K562 (cell line): ENCODE data around the gene HYAL3. TPM values are rescaled to one million over a fixed set of nuclear protein-coding genes. Genes with fewer than 3 reads are reported as not detected.

ENCODE experiments used
- ASH1L ChIP-seq: fragments of 450-650 bp; IDR thresholded peaks from 2 replicates; pipeline ENCODE4 v1.6.1; 2018; ENCODE audit warnings: borderline replicate concordance, mild to moderate bottlenecking, low read depth; ENCODE audit not compliant: partially characterized antibody
- BRCA1 ChIP-seq, 2 experiments: fragments of 450-650 bp in 1 of 2; sonication (generic) in 1 of 2; formaldehyde crosslinking in 1 of 2; IDR thresholded peaks; 2 replicates each; pipeline versions ENCODE4 v1.5.0 to v1.6.1; 2017 to 2020; ENCODE audit warnings: mild to moderate bottlenecking in 1 of 2, missing genetic modification reagents in 1 of 2
- CREB1 ChIP-seq, 2 experiments: sonication (generic) in 1 of 2; formaldehyde crosslinking in 1 of 2; IDR thresholded peaks; 2 replicates each; pipeline versions ENCODE4 v1.6.1 to v1.8.0; 2012 to 2022; ENCODE audit warnings: inconsistent platforms in 1 of 2, mild to moderate bottlenecking in 1 of 2, missing genetic modification reagents in 1 of 2, moderate library complexity in 1 of 2
- ERF ChIP-seq: fragments of 450-650 bp; formaldehyde crosslinking; IDR thresholded peaks from 2 replicates; pipeline ENCODE4 v1.4.0; 2020; ENCODE audit warnings: mild to moderate bottlenecking, mixed read lengths
- ETV5 ChIP-seq: sonication (generic); formaldehyde crosslinking; IDR thresholded peaks from 2 replicates; pipeline ENCODE4 v1.4.0; 2020; ENCODE audit warnings: low read depth, mild to moderate bottlenecking, missing genetic modification reagents
- GATA2 ChIP-seq: sonication (generic); formaldehyde crosslinking; IDR thresholded peaks from 2 replicates; pipeline ENCODE4 v1.4.0; 2020; ENCODE audit warnings: mild to moderate bottlenecking, missing genetic modification reagents
- HLTF ChIP-seq: fragments of 450-650 bp; IDR thresholded peaks from 2 replicates; pipeline ENCODE4 v1.6.1; 2016
- PHB ChIP-seq: fragments of 250-450 bp; sonication (Bioruptor Pico); IDR thresholded peaks from 2 replicates; pipeline ENCODE4 v1.5.0; 2021
- PTRF ChIP-seq: fragments of 450-650 bp; IDR thresholded peaks from 2 replicates; pipeline ENCODE4 v1.6.1; 2016; ENCODE audit warnings: mild to moderate bottlenecking, missing genetic modification characterization, missing compliant biosample characterization
- SETDB1 ChIP-seq: IDR thresholded peaks from one replicate; pipeline ENCODE4 v1.6.1; 2012; ENCODE audit warnings: low read length, control low read depth, inconsistent platforms
- SRSF1 ChIP-seq: fragments of 200-400 bp; formaldehyde crosslinking; IDR thresholded peaks from 2 replicates; pipeline ENCODE4 v1.6.1; 2017; ENCODE audit warnings: mild to moderate bottlenecking, low read depth, low read length, moderate library complexity
- TGIF2 ChIP-seq: sonication (generic); formaldehyde crosslinking; IDR thresholded peaks from 2 replicates; pipeline ENCODE4 v1.8.1; 2022; ENCODE audit warnings: mild to moderate bottlenecking, missing genetic modification reagents, moderate library complexity
- ZNF316 ChIP-seq: fragments of 450-650 bp; IDR thresholded peaks from 2 replicates; pipeline ENCODE4 v1.6.1; 2016
- polyA plus RNA-seq, 8 experiments: library from polyadenylated mRNA; depleted of rRNA in 4 of 8; stranded (reverse) in 5 of 8; unstranded in 3 of 8; fragments of >200 nt; fragmentation: Nextera tagmentation in 2 of 8; fragmentation: Illumina TruSeq in 1 of 8; extraction: Ambion mirVana in 2 of 8; extraction: Trizol in 1 of 8; gene quantifications; 2 replicates each; pipeline versions ENCODE4 v1.2.1 to v1.2.3, GENCODE V29; 2011 to 2014; ENCODE audit warnings: inconsistent platforms in 1 of 8, missing spikeins in 1 of 8
- total RNA-seq, 7 experiments: library from RNA; depleted of rRNA in 6 of 7; stranded (reverse); fragments of >200 nt in 6 of 7; fragmentation: Illumina TruSeq in 2 of 7; extraction: Trizol in 2 of 7; gene quantifications; 2 replicates each; pipeline versions ENCODE4 v1.2.1 to v1.2.3, GENCODE V29; 2011 to 2021; ENCODE audit warnings: low replicate concordance in 1 of 7
- TF ChIP-seq, protein P1 (sequence below): sonication (generic); formaldehyde crosslinking; IDR thresholded peaks from 2 replicates; pipeline ENCODE4 v1.8.0; 2023; ENCODE audit warnings: missing genetic modification reagents, mild to moderate bottlenecking, borderline replicate concordance
- TF ChIP-seq, protein P2 (sequence below): fragments of 250-450 bp; sonication (Bioruptor Pico); IDR thresholded peaks from 2 replicates; pipeline ENCODE4 v1.5.0; 2020; ENCODE audit warnings: mild to moderate bottlenecking, borderline replicate concordance
- TF ChIP-seq, protein P3 (sequence below), 2 experiments: fragments of 250-450 bp in 1 of 2; fragments of 450-650 bp in 1 of 2; sonication (Bioruptor Pico) in 1 of 2; IDR thresholded peaks; 2 replicates each; pipeline versions ENCODE4 v1.6.1 to v1.8.0; 2016 to 2021; ENCODE audit warnings: mild to moderate bottlenecking in 2 of 2, moderate library complexity in 2 of 2, missing compliant biosample characterization in 1 of 2, missing genetic modification characterization in 1 of 2
- TF ChIP-seq, protein P4 (sequence below): sonication (generic); formaldehyde crosslinking; IDR thresholded peaks from 2 replicates; pipeline ENCODE4 v1.8.0; 2022; ENCODE audit warnings: mild to moderate bottlenecking, missing genetic modification reagents

HYAL3 gene
- total and polyA plus RNA-seq, 9 of the 15 experiments (the other 6 are each of a cell fraction or from before 2014, with no cell fraction given), result 0.38 to 9.1 (median 6.8) TPM

DNA sequence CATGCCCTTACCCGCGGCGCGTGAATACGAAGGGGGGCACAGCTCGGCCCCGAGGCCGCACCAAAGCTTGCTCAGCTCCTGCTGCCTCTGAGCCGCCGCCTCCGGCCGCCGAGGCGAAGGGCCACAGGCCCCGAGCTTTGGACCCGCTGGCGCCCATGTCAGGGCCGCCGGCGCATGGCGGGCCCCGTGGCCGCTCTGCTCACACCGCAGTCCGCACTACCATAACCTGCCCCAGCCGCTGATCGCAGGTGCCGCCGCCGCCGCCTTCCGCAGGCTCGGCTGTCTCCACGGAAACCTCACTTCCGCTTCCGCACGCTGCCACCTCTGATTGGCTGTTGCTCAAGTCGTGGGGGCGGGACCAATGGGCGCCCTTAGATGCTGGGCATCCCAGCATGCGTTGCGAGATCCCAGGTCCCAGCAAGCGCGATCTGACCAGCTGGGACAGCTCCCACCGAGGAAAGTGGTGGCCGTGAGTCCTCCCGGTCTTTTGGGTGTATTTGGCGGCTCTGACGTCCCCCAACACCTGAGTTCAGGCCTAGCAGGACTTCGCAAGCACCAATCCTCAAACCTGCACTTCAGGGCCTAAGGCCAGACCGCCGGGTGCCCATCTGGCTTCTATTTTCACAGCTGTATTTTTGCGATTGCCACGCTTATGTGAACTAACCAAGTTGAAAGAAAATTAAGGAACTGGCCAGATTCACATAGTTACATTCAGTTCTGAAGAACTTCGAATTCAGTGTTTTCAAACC is 28.9 kb upstream of the HYAL3 start, which contains the start of gene TUSC2 (continued):
- TF ChIP-seq, protein P1, sequence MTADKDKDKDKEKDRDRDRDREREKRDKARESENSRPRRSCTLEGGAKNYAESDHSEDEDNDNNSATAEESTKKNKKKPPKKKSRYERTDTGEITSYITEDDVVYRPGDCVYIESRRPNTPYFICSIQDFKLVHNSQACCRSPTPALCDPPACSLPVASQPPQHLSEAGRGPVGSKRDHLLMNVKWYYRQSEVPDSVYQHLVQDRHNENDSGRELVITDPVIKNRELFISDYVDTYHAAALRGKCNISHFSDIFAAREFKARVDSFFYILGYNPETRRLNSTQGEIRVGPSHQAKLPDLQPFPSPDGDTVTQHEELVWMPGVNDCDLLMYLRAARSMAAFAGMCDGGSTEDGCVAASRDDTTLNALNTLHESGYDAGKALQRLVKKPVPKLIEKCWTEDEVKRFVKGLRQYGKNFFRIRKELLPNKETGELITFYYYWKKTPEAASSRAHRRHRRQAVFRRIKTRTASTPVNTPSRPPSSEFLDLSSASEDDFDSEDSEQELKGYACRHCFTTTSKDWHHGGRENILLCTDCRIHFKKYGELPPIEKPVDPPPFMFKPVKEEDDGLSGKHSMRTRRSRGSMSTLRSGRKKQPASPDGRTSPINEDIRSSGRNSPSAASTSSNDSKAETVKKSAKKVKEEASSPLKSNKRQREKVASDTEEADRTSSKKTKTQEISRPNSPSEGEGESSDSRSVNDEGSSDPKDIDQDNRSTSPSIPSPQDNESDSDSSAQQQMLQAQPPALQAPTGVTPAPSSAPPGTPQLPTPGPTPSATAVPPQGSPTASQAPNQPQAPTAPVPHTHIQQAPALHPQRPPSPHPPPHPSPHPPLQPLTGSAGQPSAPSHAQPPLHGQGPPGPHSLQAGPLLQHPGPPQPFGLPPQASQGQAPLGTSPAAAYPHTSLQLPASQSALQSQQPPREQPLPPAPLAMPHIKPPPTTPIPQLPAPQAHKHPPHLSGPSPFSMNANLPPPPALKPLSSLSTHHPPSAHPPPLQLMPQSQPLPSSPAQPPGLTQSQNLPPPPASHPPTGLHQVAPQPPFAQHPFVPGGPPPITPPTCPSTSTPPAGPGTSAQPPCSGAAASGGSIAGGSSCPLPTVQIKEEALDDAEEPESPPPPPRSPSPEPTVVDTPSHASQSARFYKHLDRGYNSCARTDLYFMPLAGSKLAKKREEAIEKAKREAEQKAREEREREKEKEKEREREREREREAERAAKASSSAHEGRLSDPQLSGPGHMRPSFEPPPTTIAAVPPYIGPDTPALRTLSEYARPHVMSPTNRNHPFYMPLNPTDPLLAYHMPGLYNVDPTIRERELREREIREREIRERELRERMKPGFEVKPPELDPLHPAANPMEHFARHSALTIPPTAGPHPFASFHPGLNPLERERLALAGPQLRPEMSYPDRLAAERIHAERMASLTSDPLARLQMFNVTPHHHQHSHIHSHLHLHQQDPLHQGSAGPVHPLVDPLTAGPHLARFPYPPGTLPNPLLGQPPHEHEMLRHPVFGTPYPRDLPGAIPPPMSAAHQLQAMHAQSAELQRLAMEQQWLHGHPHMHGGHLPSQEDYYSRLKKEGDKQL (CRISPR knock-in tag), result no peak
- TF ChIP-seq, protein P2, sequence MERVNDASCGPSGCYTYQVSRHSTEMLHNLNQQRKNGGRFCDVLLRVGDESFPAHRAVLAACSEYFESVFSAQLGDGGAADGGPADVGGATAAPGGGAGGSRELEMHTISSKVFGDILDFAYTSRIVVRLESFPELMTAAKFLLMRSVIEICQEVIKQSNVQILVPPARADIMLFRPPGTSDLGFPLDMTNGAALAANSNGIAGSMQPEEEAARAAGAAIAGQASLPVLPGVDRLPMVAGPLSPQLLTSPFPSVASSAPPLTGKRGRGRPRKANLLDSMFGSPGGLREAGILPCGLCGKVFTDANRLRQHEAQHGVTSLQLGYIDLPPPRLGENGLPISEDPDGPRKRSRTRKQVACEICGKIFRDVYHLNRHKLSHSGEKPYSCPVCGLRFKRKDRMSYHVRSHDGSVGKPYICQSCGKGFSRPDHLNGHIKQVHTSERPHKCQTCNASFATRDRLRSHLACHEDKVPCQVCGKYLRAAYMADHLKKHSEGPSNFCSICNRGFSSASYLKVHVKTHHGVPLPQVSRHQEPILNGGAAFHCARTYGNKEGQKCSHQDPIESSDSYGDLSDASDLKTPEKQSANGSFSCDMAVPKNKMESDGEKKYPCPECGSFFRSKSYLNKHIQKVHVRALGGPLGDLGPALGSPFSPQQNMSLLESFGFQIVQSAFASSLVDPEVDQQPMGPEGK (CRISPR knock-in tag), result no peak
- no peak; the same call in 1 of the 2 replicates for TF ChIP-seq TGIF2 (CRISPR knock-in tag)
- TF ChIP-seq PTRF, result no peak
- peak; percentile 70 for TF ChIP-seq CREB1 (IDR thresholded peaks at IDR 0.05)
- TF ChIP-seq CREB1 (CRISPR knock-in tag; IDR thresholded peaks at IDR 0.05), result peak; percentile 85
- TF ChIP-seq SETDB1, result no peak
- no peak for TF ChIP-seq ETV5
- TF ChIP-seq, protein P3, sequence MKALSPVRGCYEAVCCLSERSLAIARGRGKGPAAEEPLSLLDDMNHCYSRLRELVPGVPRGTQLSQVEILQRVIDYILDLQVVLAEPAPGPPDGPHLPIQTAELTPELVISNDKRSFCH (CRISPR knock-in tag; IDR thresholded peaks at IDR 0.05), result no peak
- TF ChIP-seq, protein P3 (tag; IDR thresholded peaks at IDR 0.05), result no peak
- TF ChIP-seq SRSF1, result 0 out of 2 replicates have a peak, but pooled peaks have one; percentile 36
- TF ChIP-seq, protein P4, sequence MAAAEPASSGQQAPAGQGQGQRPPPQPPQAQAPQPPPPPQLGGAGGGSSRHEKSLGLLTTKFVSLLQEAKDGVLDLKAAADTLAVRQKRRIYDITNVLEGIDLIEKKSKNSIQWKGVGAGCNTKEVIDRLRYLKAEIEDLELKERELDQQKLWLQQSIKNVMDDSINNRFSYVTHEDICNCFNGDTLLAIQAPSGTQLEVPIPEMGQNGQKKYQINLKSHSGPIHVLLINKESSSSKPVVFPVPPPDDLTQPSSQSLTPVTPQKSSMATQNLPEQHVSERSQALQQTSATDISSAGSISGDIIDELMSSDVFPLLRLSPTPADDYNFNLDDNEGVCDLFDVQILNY, result no peak
- no peak for TF ChIP-seq HLTF
- TF ChIP-seq BRCA1 (IDR thresholded peaks at IDR 0.05), result no peak
- TF ChIP-seq BRCA1 (CRISPR knock-in tag; IDR thresholded peaks at IDR 0.05), result no peak
- no peak for TF ChIP-seq PHB (CRISPR knock-in tag)
- TF ChIP-seq GATA2, result no peak
- no peak for TF ChIP-seq ERF (CRISPR knock-in tag)
- TF ChIP-seq ASH1L, result no peak
- TF ChIP-seq ZNF316, result no peak
